ENCODE measurements around the gene ZG16B.

DNA sequence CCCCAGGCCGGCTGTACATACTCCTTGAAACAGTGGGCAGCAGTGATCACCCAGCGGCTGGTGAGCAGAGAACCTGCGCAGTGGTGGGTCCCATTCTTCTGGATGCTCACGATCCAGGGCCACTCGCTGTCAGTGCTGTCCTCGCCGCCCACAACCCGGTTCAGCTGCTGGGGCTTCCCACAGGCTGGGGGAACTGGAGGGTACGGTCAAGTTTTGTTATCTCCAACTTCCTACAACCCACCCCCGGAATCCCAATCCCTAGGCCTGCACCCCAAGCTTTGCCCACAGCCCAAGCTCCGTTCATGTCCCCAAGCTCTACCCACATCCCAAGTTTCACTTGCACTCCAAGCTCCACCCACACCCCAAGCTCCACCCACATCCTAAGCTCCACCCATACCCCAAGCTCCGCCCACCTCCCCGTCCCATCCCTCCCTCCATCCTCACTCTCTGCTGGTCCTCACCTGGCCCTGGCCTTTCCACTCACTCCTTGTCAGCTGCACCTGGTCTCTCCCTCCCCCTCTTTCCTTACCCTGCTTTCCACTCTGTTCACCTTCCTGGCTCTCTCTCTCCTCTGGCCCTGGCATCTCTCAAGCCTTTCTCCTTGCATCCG lies 26.1 kb downstream of the ZG16B start:
- TF ChIP-seq, protein P1, sequence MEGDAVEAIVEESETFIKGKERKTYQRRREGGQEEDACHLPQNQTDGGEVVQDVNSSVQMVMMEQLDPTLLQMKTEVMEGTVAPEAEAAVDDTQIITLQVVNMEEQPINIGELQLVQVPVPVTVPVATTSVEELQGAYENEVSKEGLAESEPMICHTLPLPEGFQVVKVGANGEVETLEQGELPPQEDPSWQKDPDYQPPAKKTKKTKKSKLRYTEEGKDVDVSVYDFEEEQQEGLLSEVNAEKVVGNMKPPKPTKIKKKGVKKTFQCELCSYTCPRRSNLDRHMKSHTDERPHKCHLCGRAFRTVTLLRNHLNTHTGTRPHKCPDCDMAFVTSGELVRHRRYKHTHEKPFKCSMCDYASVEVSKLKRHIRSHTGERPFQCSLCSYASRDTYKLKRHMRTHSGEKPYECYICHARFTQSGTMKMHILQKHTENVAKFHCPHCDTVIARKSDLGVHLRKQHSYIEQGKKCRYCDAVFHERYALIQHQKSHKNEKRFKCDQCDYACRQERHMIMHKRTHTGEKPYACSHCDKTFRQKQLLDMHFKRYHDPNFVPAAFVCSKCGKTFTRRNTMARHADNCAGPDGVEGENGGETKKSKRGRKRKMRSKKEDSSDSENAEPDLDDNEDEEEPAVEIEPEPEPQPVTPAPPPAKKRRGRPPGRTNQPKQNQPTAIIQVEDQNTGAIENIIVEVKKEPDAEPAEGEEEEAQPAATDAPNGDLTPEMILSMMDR (IDR thresholded peaks at IDR 0.05) = no peak
- TF ChIP-seq POLR2A (IDR thresholded peaks at IDR 0.05) (peak; percentile 34), POLR2AphosphoS5 (IDR thresholded peaks at IDR 0.05) (no peak)

Measured in prostate gland (tissue), 2 donors.